GM21360 (cell line): ENCODE measurements around the gene GPR55.
"Not testable (repeated sequence)": the region's sequence is repeated elsewhere in the genome, so short reads cannot be mapped to it uniquely, and the experiment has no call there.

Source experiments
- ATAC-seq: cut with Tn5 transposase; IDR thresholded peaks from one replicate; pipeline ENCODE4 v1.9.1; 2021; ENCODE audit warnings: mild to moderate bottlenecking, moderate library complexity; ENCODE audit not compliant: unreplicated experiment

Gene GPR55, protein sequence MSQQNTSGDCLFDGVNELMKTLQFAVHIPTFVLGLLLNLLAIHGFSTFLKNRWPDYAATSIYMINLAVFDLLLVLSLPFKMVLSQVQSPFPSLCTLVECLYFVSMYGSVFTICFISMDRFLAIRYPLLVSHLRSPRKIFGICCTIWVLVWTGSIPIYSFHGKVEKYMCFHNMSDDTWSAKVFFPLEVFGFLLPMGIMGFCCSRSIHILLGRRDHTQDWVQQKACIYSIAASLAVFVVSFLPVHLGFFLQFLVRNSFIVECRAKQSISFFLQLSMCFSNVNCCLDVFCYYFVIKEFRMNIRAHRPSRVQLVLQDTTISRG

DNA sequence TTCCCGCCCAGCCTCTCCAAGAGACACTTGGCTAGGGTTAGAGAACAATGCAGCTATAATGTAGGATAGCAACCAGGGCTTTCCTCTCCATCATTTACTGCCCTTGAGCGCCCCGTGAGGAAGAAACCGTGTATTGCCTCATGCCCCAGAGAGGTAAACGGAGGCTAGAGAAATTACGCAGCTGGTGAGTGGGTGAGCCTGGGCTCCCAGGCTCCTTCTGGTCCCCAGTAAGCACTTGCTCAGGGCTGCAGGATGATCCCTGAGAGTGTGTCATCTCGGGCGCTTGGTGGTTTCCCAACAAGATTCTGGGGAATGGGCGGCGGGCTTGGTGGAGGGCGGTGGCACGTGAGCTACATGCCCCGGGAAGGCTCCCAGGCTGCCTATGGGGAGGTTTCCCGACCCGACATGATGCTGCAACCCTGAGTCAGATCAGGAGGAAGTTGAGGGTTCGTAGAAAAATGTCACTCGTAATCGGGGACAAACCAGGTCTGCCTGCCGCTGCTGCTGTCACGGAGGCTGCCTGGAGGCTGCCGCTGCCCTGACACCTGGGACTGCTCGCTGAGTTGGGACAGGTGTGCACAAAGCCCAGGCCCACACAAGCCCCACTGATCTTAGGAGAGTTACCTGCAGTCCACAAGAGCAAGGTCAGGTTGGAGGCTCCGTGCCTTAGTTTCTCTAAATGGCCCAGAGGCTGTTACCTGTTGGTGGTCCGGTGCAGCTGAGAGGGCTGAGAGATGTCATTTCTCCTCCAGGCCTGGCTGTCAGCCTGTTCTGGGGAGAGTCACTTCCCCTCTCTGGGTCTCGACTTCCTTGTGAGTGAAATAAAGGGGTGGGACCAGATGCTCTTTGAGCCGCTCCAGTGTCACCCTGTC lies at the start of gene GPR55:
GPR55 (minus strand) TSS at position 773 of the 872 bp plus-strand sequence. CDS start 14,280 bp downstream, outside the sequence.
- ATAC-seq = peak; percentile 31

DNA sequence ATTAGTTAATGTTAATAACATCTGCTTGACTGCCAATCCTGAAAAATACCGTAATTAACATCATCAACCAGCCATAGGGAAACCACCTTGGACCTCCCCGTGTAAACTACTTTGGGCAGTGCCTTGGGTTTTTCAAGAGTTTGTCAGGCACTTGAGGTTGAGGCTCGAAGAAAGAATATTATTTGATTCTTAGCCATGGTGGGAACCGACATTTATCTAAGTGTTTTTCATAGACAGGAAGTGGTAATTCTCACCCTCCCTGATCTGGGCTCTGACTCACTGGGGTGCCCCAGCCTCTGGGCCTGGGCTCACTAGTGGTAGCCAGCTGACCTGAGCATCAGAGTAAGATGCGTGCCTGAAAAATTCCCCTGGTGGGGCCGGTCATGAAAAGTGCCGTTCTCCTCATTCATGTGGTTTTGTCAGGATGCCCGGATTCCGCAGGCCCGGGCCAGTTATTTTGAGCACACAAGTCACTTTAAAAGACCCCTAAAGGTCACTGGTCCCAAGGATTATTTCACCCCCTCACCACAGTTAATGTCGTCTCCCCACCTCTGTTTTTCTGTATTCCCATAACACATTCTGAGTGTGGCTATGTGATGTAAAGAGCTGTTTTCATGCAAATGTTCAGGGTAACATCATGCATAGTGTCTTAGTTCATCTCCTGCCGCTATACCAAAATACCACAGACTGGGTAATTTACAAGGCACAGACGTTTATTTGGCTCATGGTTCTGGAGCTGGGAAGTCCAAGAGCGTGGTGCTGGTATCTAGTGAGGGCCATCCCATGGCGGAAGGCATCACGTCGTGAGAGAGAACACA lies 49.3 kb upstream of the GPR55 start:
- peak; percentile 87 for ATAC-seq

DNA sequence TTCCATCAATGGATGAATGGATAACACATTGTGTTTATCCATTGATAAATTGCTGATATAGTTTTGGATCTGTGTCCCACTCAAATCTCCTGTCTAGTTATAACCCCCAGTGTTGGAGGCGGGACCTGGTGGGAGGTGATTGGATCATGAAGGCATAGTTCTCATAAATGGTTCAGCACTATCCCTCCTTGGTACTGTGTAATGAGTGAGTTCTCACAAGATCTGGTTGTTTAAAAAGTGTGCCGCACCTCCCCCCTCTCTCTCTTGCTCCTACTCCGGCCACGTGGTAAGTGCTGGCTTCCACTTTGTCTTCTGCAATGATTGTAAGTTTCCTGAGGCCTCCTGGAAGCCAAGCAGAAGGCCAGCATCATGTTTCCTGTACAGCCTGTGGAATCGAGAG lies 47.0 kb upstream of the GPR55 start:
- ATAC-seq = no peak

DNA sequence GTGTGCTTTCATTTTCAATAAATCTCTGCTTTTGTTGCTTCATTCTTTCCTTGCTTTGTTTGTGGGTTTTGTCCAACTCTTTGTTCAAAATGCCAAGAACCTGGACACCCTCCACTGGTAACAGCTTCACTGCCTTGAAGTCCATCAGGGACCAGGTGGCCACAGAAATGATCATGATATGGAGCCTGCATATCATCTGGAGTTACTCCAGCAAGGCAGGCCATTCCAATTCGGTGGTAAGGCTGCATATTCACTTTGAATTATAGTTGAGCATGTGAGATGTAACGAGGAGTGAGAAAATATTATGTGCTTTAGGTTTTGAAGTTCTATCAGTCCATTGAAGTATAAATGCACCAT lies 44.6 kb upstream of the GPR55 start:
- ATAC-seq = no peak

DNA sequence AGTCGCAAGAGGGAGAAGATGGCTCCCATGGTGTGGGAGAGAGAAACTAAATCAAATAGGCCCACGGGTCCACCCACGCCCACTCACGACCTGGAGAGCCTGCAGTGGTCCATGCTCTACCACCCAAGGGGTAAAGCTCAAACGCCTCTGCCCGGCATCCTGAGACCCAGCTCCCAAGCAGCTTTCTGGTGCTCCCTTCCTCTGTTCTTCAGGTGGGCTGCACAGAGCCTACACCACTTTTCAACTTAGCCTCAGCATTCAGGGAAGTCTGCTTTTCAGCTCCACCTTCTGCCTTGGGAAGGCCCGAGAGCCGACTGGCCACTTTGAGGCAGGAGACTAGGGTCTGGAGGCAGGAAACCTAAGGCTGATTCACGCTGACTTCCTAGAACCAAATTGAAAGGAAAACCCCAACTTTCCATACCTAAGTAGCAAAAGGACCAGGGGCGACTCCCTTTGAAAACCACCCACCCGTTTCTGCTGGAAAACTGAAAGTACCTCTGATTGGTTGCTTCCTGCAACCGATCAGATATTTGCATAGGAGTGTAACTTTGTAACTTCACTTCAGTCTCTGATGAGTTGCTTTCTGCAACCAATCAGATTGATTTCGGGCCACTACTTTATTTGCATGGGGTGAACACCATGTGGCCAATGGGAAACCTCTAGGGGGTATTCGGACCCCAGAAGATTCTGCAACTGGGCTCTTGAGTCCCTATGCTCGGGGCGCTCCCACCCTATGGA lies 44.0 kb upstream of the GPR55 start:
- ATAC-seq = no peak

DNA sequence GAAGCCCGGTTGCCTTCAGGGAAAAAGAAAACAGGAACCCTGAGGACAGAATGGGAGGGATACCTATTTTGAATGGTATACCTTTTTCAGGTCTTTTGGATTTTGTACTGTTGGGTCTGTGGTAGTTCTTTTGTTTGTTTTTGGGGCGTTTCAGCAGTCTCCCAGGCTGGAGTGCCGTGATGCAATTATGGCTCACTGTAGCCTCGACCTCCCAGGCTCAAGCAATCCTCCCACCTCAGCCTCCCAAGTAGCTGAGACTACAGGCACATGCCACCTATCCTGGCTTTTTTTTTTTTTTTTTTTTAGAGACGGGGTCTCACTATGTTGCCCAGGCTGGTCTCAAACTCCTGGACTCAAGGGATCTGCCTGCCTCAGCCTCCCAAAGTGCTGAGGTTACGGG lies 43.3 kb upstream of the GPR55 start:
- ATAC-seq = not testable (repeated sequence)

DNA sequence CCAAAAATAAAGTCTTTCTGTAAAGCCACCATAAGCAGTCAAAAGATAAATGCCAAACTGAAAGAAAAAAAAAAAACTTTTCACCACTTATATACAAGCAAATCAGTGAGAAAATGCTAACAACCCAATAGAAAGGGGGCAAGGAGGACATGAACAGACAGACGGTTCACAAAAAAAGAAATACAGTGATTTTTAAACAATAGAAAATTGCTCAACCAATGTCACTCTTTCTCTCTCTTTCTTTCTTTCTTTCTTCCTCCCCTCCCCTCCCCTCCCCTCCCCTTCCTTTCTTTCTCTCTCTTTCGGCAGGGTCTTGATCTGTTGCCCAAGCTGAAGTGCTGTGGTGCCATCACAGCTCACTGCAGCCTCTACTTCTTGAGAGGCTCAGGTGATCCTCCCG lies 42.1 kb upstream of the GPR55 start:
- ATAC-seq = no peak

DNA sequence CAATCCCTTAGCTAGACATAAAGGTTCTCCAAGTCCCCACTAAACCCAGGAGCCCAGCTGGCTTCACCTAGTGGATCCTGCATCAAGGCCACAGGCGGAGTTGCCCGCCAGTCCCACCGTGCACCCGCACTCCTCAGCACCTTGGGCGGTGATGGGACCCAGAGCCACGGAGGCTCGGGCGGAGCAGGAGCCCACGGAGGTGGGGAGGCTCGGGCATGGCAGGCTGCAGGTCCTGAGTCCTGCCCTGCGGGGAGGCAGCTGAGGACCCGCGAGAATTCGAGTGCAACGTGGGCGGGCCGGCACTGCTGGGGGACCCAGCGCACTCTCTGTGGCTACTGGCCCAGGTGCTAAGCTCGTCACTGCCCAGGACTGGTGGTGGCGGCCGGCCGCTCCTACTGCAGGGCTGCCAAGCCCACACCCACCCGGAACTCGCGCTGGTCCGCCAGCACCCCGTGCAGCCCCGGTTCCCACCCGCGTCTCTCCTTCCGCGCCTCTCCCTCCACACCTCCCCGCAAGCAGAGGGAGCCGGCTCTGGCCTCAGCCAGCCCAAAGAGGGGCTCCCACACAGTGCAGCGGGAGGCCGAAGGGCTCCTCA lies 39.2 kb upstream of the GPR55 start:
- ATAC-seq = no peak

DNA sequence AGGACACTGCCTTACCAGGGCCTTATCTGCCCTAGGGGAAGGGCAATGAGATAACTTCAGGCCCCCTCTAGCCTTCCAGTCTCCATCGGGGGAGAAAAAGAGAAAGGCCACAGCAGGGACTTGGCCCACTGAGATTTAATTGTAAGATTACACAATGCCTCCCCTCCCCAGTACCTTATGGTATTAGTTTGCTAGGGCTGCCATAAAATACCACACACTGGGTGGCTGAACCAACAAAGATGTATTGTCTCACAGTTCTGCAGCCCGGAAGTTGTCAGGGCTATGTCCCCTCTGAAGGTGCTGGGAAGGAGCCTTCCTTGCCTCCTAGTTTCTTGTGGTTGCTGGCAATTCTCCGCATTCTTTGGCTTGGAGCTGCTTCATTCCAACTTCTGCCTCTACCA lies 36.0 kb upstream of the GPR55 start:
- no peak for ATAC-seq

DNA sequence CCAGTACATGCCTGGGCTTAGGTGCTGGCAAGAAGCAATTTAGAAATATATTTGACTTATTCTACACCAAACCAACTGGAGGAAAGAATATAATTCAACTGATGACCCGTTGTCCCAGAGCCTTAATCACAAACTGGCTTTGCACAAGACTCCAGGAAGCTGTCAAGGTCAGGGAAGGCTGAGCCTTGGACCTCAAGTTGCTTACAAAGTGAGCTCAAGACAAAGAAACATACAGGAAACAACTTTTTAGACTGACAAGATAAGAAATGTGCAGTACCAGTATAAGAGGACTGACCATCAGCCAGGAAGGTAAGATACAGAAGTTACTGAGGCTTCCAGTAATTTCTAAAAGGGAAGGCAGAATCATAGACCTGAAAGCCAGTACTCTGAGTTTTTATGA lies 35.0 kb upstream of the GPR55 start:
- no peak for ATAC-seq

DNA sequence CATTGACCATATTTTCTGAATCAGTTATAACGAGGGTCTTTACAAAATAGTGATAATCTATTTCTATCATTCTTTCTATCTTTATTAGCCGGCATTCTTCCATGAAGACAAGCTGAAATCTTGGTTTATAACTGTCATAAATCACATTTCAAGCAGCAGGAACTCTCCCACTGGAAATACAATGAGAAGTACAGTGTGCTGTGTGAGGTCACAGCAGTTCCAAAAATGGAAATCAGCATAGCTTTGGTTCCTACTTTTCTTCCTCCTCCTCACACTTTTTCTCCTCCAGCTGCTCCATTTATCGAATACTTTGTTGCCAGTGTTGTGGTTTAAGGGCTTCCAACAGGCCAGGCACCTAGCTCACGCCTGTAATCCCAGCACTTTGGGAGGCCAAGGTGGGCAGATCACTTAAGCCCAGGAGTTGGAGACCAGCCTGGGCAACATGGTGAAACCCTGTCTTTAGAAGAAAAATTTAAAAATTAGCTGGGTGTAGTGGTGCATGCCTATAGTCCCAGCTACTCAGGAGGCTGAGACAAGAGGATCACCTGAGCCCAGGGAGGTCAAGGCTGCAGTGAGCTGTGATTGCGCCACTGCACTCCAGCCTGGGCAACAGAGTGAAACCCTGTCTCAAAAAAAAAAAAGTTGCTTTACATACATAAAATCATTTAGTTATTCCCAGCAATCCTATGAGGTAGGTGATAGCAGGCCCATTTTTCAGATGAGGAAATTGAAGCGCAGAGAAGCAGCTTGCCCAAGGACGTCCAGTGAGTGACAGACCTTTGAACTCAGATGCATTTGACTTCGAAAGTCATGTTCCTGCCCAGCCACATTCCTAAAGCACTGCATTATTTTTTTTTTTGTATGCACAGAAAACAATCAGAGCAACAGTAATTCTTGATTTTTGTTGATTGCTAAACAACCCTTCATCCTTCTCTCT lies 34.0 kb upstream of the GPR55 start:
- no peak for ATAC-seq

DNA sequence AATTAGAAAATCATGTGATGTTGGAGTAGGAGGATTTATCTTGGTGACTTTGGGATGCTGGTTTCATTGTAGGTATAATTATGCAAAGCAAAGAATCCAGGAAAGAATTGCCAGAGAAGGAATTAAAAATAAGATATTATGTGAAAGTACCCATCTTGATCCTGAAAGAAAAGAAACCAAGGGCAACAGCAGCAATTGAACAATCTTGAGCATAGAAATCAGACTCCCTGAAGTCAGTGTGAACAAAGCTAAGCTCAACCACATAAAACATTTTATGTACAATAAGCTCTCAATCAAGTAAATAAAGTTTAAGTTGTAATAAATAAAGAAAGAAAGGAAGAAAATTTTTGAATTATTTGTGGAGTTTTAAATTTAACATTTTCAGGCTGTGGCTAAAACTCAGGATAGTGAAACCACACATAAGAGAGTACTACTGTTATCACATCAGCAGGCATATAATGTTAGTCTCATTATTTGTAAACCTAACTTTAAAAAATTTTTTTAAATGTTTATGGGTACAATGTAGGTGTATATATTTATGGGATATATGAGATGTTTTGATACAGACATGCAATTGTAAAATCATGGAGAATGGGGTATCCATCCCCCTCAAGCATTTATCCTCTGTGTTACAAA lies 32.8 kb upstream of the GPR55 start:
- ATAC-seq = no peak

DNA sequence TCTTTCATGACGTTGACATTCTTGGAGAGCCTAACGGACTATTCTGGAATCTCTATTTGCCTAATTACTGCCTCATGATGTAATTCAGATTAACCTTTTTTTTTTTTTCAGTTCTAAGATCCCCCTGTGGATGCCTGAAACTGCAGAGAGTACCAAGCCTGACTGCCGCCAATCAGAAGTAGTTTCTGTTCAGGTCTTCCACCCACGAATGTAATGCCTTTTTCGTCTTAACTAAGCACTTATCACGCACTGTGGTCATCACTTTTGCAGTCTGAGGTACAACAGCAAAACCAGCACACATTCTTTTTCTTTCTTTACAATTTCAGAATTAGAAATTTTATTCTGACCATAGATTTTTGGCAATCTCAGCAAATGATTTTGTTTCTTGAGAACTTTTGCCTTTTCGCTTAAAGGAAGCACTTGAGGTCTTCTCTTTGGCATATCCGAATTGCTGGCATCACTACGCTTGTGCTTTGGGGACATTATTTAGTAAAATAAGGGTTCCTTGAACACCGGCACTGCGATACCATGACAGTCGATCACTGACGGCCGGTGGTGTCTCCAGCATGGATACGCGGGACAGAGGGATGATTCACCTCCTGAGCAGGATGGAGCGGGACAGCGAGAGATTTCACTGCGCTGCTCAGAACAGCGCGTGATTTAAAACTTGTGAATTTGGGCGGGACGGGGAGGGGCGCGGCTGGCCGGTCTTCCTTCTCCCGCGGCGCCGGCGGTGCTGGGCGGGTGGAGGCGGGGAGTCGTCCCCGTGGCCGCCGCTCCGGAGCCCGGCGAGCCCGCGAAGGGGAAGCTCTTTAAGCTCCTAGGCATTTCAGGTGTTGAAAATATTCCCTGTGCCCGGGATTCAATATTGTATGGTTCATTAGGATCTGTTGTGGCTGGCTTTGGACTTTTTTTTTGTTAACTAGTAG lies 32.0 kb upstream of the GPR55 start:
- peak; percentile 64 for ATAC-seq

DNA sequence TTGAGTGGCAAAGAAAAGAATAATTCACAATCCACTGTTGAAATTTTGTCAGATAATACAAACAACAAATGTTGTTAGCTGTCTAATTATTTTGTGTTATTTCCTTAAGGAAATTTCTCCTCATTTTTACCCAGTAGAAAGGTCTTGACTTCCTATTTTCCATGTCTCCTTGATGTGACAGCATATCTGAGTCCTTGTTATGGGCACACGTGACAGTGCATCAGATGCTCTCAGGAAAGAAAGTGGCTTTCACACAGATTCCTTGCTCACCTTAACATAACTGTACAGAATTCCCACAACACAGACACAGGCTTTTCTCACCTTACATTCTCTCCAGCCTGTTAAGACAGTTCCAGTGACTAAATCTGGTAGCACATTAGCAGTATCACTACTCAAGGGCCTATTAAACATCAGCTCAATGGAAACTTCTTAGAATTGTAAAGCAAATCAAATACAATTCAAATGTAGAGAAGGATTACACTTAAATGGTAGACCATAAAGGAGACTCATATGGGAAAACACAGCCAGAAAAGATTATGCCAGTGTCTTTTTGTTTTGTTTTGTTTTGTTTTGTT lies 30.2 kb upstream of the GPR55 start:
- ATAC-seq = no peak

DNA sequence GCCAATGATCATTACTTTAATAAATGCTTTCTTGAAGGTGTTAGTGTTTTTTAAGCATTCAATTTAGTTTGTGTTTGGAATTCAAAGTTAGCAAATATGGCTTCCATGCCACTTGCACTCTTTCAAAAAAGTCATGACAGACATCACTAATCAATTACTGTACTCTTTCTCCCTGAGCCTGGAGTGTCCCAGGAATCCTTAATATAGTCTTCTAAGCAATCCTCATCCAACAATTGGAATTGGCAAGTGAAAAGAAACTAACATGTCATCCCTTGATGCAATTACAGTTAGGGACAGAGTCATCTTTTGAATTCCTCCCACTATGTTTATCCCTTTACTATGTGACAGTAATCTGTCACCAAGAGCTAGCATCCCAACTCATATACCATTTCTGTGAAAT lies 29.7 kb upstream of the GPR55 start:
- no peak for ATAC-seq

DNA sequence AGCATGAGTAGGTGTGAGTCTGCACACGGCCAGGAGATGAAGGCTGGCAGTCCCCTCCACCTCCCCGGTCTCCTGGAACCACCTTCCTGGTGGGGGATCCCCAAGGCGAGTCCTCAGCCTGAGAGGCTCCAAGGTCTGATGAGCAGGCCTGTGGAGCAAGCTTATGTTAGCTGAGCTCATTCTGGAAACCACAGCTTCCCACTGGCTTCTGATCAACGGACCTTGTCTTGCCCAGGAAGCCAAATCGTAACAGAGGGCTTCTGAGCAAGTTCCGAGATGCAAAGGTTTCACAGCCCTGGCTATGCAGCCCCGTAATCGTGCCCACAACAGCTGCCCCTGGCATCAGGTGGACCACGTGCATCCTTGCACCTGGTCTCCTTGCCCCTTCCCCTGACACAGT lies 28.8 kb upstream of the GPR55 start:
- ATAC-seq = no peak

DNA sequence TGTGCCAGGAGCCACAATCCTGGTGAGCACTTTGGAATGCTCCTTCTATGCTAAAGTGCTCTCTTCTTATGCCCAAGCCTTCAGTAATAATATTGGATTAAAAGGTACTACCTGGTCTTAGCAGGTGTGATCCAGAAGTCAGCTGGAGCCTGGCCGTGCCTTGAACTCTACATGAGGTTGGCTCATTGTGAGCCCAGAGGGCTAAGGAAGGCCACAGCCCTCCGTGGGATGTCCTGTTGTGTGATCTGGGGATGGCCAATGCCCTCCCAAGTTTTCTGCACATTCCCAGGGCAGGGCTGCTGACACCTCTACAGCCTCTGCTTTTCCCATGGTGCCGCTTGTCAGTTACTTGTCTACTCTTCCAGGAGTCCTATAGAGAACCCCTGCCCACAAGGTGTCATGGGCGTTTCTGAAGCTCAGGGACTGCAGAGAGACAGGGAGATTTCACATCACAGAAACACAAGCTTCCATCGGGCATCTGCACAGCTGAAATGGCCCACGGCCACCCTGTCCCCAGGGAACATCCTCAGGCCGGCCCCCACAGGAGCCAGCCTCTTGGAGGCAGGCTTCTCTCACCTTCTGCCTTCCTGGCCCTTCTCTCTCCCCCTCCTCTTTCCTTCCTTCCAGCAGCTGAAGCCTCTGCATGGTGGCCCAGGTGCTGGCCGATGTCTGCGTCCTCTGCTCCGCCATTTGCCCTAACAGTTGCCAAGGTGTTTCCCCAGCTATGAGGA lies 27.3 kb upstream of the GPR55 start:
- no peak for ATAC-seq
